ENCODE measurements around the gene CDK13.
"Not testable (repeated sequence)": the region's sequence is repeated elsewhere in the genome, so short reads cannot be mapped to it uniquely, and the experiment has no call there.

GRCh38 chr7:40141916-40142315, 191.9 kb downstream of the CDK13 start:
- TF ChIP-seq, protein P1, sequence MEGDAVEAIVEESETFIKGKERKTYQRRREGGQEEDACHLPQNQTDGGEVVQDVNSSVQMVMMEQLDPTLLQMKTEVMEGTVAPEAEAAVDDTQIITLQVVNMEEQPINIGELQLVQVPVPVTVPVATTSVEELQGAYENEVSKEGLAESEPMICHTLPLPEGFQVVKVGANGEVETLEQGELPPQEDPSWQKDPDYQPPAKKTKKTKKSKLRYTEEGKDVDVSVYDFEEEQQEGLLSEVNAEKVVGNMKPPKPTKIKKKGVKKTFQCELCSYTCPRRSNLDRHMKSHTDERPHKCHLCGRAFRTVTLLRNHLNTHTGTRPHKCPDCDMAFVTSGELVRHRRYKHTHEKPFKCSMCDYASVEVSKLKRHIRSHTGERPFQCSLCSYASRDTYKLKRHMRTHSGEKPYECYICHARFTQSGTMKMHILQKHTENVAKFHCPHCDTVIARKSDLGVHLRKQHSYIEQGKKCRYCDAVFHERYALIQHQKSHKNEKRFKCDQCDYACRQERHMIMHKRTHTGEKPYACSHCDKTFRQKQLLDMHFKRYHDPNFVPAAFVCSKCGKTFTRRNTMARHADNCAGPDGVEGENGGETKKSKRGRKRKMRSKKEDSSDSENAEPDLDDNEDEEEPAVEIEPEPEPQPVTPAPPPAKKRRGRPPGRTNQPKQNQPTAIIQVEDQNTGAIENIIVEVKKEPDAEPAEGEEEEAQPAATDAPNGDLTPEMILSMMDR (IDR thresholded peaks at IDR 0.05; ENCODE audit: insufficient read depth, low read length): not testable (repeated sequence)
- not testable (repeated sequence) for TF ChIP-seq REST (IDR thresholded peaks at IDR 0.05; ENCODE audit: insufficient replicate concordance, low read depth); POLR2AphosphoS5 (IDR thresholded peaks at IDR 0.05; ENCODE audit: low read depth); GABPA (IDR thresholded peaks at IDR 0.05; ENCODE audit: low read depth); SPI1 (IDR thresholded peaks at IDR 0.05; ENCODE audit: borderline replicate concordance, low read depth)

Measured in HL-60 (cell line).